Nephron progenitor cell (in vitro differentiated cells): ENCODE results near the gene CHIC2.

ENCODE experiments used
- DNase-seq: peaks from one replicate; pipeline ENCODE4 v3.0.0; 2021
- H3K27ac Mint-ChIP-seq: 2 replicates; pipeline ENCODE4 v1.8.0; 2021; ENCODE audit warnings: mild to moderate bottlenecking, moderate library complexity, mixed read lengths
- H3K27me3 Mint-ChIP-seq: 2 replicates; pipeline ENCODE4 v1.8.0; 2021; ENCODE audit warnings: mild to moderate bottlenecking, low read depth, mixed read lengths; ENCODE audit not compliant: poor library complexity
- H3K36me3 Mint-ChIP-seq: 2 replicates; pipeline ENCODE4 v1.8.0; 2021; ENCODE audit warnings: low read depth, mixed read lengths
- H3K4me1 Mint-ChIP-seq: 2 replicates; pipeline ENCODE4 v1.8.0; 2021; ENCODE audit warnings: mixed read lengths
- H3K4me3 Mint-ChIP-seq: 2 replicates; pipeline ENCODE4 v1.8.0; 2021; ENCODE audit warnings: mild to moderate bottlenecking, moderate library complexity, mixed read lengths
- H3K9me3 Mint-ChIP-seq: 2 replicates; pipeline ENCODE4 v1.8.0; 2021; ENCODE audit warnings: mild to moderate bottlenecking, moderate library complexity, mixed read lengths
- CTCF ChIP-seq: fragments of 200-600 bp; sonication (generic); IDR thresholded peaks from 2 replicates; pipeline ENCODE4 v1.5.0; 2021; ENCODE audit warnings: antibody characterized with exemption

The CHIC2 gene

GRCh38 chr4:54074381-54074780, 10.0 kb upstream of the CHIC2 start:
- H3K4me1 Mint-ChIP-seq = peaks cover 5% of the 10 kb centered on the region
- no peaks in the 10 kb centered on the region for H3K9me3 Mint-ChIP-seq
- H3K36me3 Mint-ChIP-seq = no peaks in the 10 kb centered on the region
- H3K4me3 Mint-ChIP-seq = no peak overlapping the region
- no peak for DNase-seq
- H3K27me3 Mint-ChIP-seq = peaks cover 15% of the 10 kb centered on the region
- no peak overlapping the region for H3K27ac Mint-ChIP-seq
- TF ChIP-seq CTCF = no peak

GRCh38 chr4:54073271-54073880, 9.0 kb upstream of the CHIC2 start:
- DNase-seq = no peak
- H3K36me3 Mint-ChIP-seq = no peaks in the 10 kb centered on the region
- peaks cover 5% of the 10 kb centered on the region for H3K4me1 Mint-ChIP-seq
- H3K27ac Mint-ChIP-seq = no peak overlapping the region
- TF ChIP-seq CTCF = no peak
- peaks cover 16% of the 10 kb centered on the region for H3K27me3 Mint-ChIP-seq
- H3K4me3 Mint-ChIP-seq = no peak overlapping the region
- H3K9me3 Mint-ChIP-seq = no peaks in the 10 kb centered on the region

GRCh38 chr4:54067166-54067565, 2.8 kb upstream of the CHIC2 start:
- Mint-ChIP-seq H3K36me3 (no peaks in the 10 kb centered on the region), H3K4me1 (peaks cover 43% of the 10 kb centered on the region), H3K9me3 (no peaks in the 10 kb centered on the region), H3K27me3 (peaks cover 20% of the 10 kb centered on the region), H3K4me3 (no peak overlapping the region), H3K27ac (no peak overlapping the region)
- DNase-seq = no peak
- TF ChIP-seq CTCF = no peak

- no peak for DNase-seq
- H3K4me1 Mint-ChIP-seq = peaks cover 47% of the 10 kb centered on the region
- H3K27ac Mint-ChIP-seq = no peak overlapping the region
- H3K9me3 Mint-ChIP-seq = no peaks in the 10 kb centered on the region
- no peak overlapping the region for H3K4me3 Mint-ChIP-seq
- peaks cover 20% of the 10 kb centered on the region for H3K27me3 Mint-ChIP-seq
- TF ChIP-seq CTCF = no peak
- no peaks in the 10 kb centered on the region for H3K36me3 Mint-ChIP-seq
Observed at GRCh38 chr4:54066718-54067129, 2.3 kb upstream of the CHIC2 start.

- Mint-ChIP-seq H3K36me3 (no peaks in the 10 kb centered on the region), H3K9me3 (no peaks in the 10 kb centered on the region), H3K4me3 (no peak overlapping the region), H3K27ac (no peak overlapping the region), H3K4me1 (peaks cover 54% of the 10 kb centered on the region), H3K27me3 (peaks cover 20% of the 10 kb centered on the region)
- DNase-seq = no peak
- TF ChIP-seq CTCF = no peak
Observed at GRCh38 chr4:54066088-54066415, 1.6 kb upstream of the CHIC2 start.

GRCh38 chr4:54065282-54066087, 1.1 kb upstream of the CHIC2 start:
- H3K4me3 Mint-ChIP-seq = peak overlapping the region; percentile 77
- no peaks in the 10 kb centered on the region for H3K36me3 Mint-ChIP-seq
- no peaks in the 10 kb centered on the region for H3K9me3 Mint-ChIP-seq
- TF ChIP-seq CTCF = no peak
- DNase-seq = no peak
- peaks cover 20% of the 10 kb centered on the region for H3K27me3 Mint-ChIP-seq
- peak overlapping the region; percentile 21 for H3K27ac Mint-ChIP-seq
- peaks cover 57% of the 10 kb centered on the region for H3K4me1 Mint-ChIP-seq
